ENCODE data around the gene CHODL. TPM values are rescaled to one million over a fixed set of nuclear protein-coding genes. Genes with fewer than 3 reads are reported as not detected.

Gene CHODL
- total RNA-seq, 3 donors from 2014 or later, result not detected

GRCh38 chr21:18265944-18266343 is 21.3 kb downstream of the CHODL start:
- Mint-ChIP-seq H3K36me3 (ENCODE audit: insufficient read depth) (no peaks in the 10 kb centered on the region), H3K4me3 (no peak overlapping the region), H3K9me3 (peaks cover 3% of the 10 kb centered on the region), H3K27me3 (ENCODE audit: low read depth) (no peaks in the 10 kb centered on the region), H3K4me1 (ENCODE audit: low read depth) (no peaks in the 10 kb centered on the region)
- ATAC-seq (no peak), DNase-seq (no peak)

GRCh38 chr21:18267496-18267895 is 22.9 kb downstream of the CHODL start:
- no peaks in the 10 kb centered on the region for H3K27me3 Mint-ChIP-seq (ENCODE audit: low read depth)
- no peak for ATAC-seq

GRCh38 chr21:18268906-18269305 is 24.3 kb downstream of the CHODL start:
- DNase-seq, result no peak

More at GRCh38 chr21:18267496-18267895, 22.9 kb downstream of the CHODL start:
- DNase-seq, result no peak
- Mint-ChIP-seq H3K36me3 (ENCODE audit: insufficient read depth) (no peaks in the 10 kb centered on the region), H3K4me1 (ENCODE audit: low read depth) (no peaks in the 10 kb centered on the region), H3K9me3 (peaks cover 3% of the 10 kb centered on the region), H3K4me3 (no peak overlapping the region)

GRCh38 chr21:18269856-18270255 is 25.2 kb downstream of the CHODL start:
- Mint-ChIP-seq H3K9me3 (peaks cover 3% of the 10 kb centered on the region), H3K4me1 (ENCODE audit: low read depth) (no peaks in the 10 kb centered on the region), H3K4me3 (no peak overlapping the region), H3K36me3 (ENCODE audit: insufficient read depth) (no peaks in the 10 kb centered on the region), H3K27me3 (ENCODE audit: low read depth) (no peaks in the 10 kb centered on the region)
- ATAC-seq (no peak), DNase-seq (no peak)

More at GRCh38 chr21:18268906-18269305, 24.3 kb downstream of the CHODL start:
- Mint-ChIP-seq H3K4me1 (ENCODE audit: low read depth) (no peaks in the 10 kb centered on the region), H3K36me3 (ENCODE audit: insufficient read depth) (no peaks in the 10 kb centered on the region), H3K27me3 (ENCODE audit: low read depth) (no peaks in the 10 kb centered on the region), H3K4me3 (no peak overlapping the region), H3K9me3 (peaks cover 3% of the 10 kb centered on the region)
- no peak for ATAC-seq

- H3K4me3 Mint-ChIP-seq, result no peak overlapping the region
- DNase-seq, result no peak
- no peaks in the 10 kb centered on the region for H3K9me3 Mint-ChIP-seq
- H3K36me3 Mint-ChIP-seq (ENCODE audit: insufficient read depth), result no peaks in the 10 kb centered on the region
- no peak for ATAC-seq
- H3K27me3 Mint-ChIP-seq (ENCODE audit: low read depth), result no peaks in the 10 kb centered on the region
- no peaks in the 10 kb centered on the region for H3K4me1 Mint-ChIP-seq (ENCODE audit: low read depth)
Observed at GRCh38 chr21:18273400-18273799, 28.8 kb downstream of the CHODL start.

- Mint-ChIP-seq H3K27me3 (ENCODE audit: low read depth) (no peaks in the 10 kb centered on the region), H3K36me3 (ENCODE audit: insufficient read depth) (no peaks in the 10 kb centered on the region), H3K4me1 (ENCODE audit: low read depth) (no peaks in the 10 kb centered on the region), H3K4me3 (no peak overlapping the region), H3K9me3 (no peaks in the 10 kb centered on the region)
- DNase-seq (no peak), ATAC-seq (no peak)
Observed at GRCh38 chr21:18274370-18274769, 29.7 kb downstream of the CHODL start.

- ATAC-seq (no peak), DNase-seq (no peak)
- no peaks in the 10 kb centered on the region for H3K36me3 Mint-ChIP-seq (ENCODE audit: insufficient read depth)
- H3K27me3 Mint-ChIP-seq (ENCODE audit: low read depth), result no peaks in the 10 kb centered on the region
- no peaks in the 10 kb centered on the region for H3K9me3 Mint-ChIP-seq
- H3K4me1 Mint-ChIP-seq (ENCODE audit: low read depth), result no peaks in the 10 kb centered on the region
- no peak overlapping the region for H3K4me3 Mint-ChIP-seq
Observed at GRCh38 chr21:18275781-18276180, 31.1 kb downstream of the CHODL start.

- ATAC-seq, result no peak
Observed at GRCh38 chr21:18285379-18285778, 40.7 kb downstream of the CHODL start.

GRCh38 chr21:18289876-18290275 is 45.2 kb downstream of the CHODL start:
- H3K27me3 Mint-ChIP-seq (ENCODE audit: low read depth), result no peaks in the 10 kb centered on the region
- H3K4me3 Mint-ChIP-seq, result no peak overlapping the region
- no peaks in the 10 kb centered on the region for H3K4me1 Mint-ChIP-seq (ENCODE audit: low read depth)
- no peaks in the 10 kb centered on the region for H3K36me3 Mint-ChIP-seq (ENCODE audit: insufficient read depth)
- no peak for ATAC-seq
- H3K9me3 Mint-ChIP-seq, result peaks cover 2% of the 10 kb centered on the region
- DNase-seq, result no peak

More at GRCh38 chr21:18285379-18285778, 40.7 kb downstream of the CHODL start:
- peaks cover 2% of the 10 kb centered on the region for H3K9me3 Mint-ChIP-seq
- no peaks in the 10 kb centered on the region for H3K27me3 Mint-ChIP-seq (ENCODE audit: low read depth)
- no peak overlapping the region for H3K4me3 Mint-ChIP-seq
- H3K4me1 Mint-ChIP-seq (ENCODE audit: low read depth), result no peaks in the 10 kb centered on the region
- DNase-seq, result no peak
- no peaks in the 10 kb centered on the region for H3K36me3 Mint-ChIP-seq (ENCODE audit: insufficient read depth)

GRCh38 chr21:18294100-18294499 is 49.5 kb downstream of the CHODL start:
- no peaks in the 10 kb centered on the region for H3K9me3 Mint-ChIP-seq
- no peak for ATAC-seq
- no peak for DNase-seq
- no peak overlapping the region for H3K4me3 Mint-ChIP-seq
- H3K36me3 Mint-ChIP-seq (ENCODE audit: insufficient read depth), result no peaks in the 10 kb centered on the region
- H3K27me3 Mint-ChIP-seq (ENCODE audit: low read depth), result no peaks in the 10 kb centered on the region
- H3K4me1 Mint-ChIP-seq (ENCODE audit: low read depth), result no peaks in the 10 kb centered on the region

- no peaks in the 10 kb centered on the region for H3K36me3 Mint-ChIP-seq (ENCODE audit: insufficient read depth)
- ATAC-seq (no peak), DNase-seq (no peak)
- H3K4me1 Mint-ChIP-seq (ENCODE audit: low read depth), result no peaks in the 10 kb centered on the region
- no peaks in the 10 kb centered on the region for H3K27me3 Mint-ChIP-seq (ENCODE audit: low read depth)
- H3K4me3 Mint-ChIP-seq, result no peak overlapping the region
- H3K9me3 Mint-ChIP-seq, result no peaks in the 10 kb centered on the region
Observed at GRCh38 chr21:18298228-18298627, 53.6 kb downstream of the CHODL start.

Other genes starting within 250 kb of the CHODL start
- gene TMPRSS15, start 159.0 kb downstream of the CHODL start, total RNA-seq, result not detected